Measurements from ENCODE around the gene AK1.

The AK1 gene

GRCh38 chr9:127907867-127908659 lies 30.6 kb upstream of the AK1 start:
- no peak for DNase-seq

- DNase-seq, result peak in 2 of 4 experiments; percentile 51 to 56
Measured at GRCh38 chr9:127905788-127906191, 28.3 kb upstream of the AK1 start.

GRCh38 chr9:127905004-127905728 lies 27.7 kb upstream of the AK1 start:
- peak in 2 of 4 experiments; percentile 31 to 32 for DNase-seq

- DNase-seq, result no peak
Measured at GRCh38 chr9:127904561-127905003, 27.1 kb upstream of the AK1 start.

GRCh38 chr9:127903557-127904475 lies 26.3 kb upstream of the AK1 start:
- DNase-seq, result peak in 2 of 4 experiments; percentile 33 to 50

GRCh38 chr9:127899128-127899943 lies 21.9 kb upstream of the AK1 start, which contains the start of gene ST6GALNAC6:
Gene ST6GALNAC6, minus strand, starts transcription at chr9:127899603. Its CDS starts 1,622 bp downstream, at chr9:127897981.
- peak in 2 of 4 experiments; percentile 40 to 65 for DNase-seq

GRCh38 chr9:127898433-127899127 lies 21.1 kb upstream of the AK1 start:
- no peak for DNase-seq

- peak in 1 of 4 experiments; percentile 17 for DNase-seq
Measured at GRCh38 chr9:127897193-127897692, 19.8 kb upstream of the AK1 start.

- no peak for DNase-seq
Measured at GRCh38 chr9:127896395-127897192, 19.1 kb upstream of the AK1 start.

GRCh38 chr9:127895811-127896210 lies 18.3 kb upstream of the AK1 start:
- no peak for DNase-seq

GRCh38 chr9:127893392-127893791 lies 15.9 kb upstream of the AK1 start:
- DNase-seq, result no peak

GRCh38 chr9:127892831-127893230 lies 15.4 kb upstream of the AK1 start:
- no peak for DNase-seq

- no peak for DNase-seq
Measured at GRCh38 chr9:127890053-127890452, 12.6 kb upstream of the AK1 start.

GRCh38 chr9:127887792-127888191 lies 10.3 kb upstream of the AK1 start:
- no peak for DNase-seq

GRCh38 chr9:127886401-127886972 lies 9.0 kb upstream of the AK1 start:
- no peak for DNase-seq

GRCh38 chr9:127885508-127886281 lies 8.2 kb upstream of the AK1 start:
- DNase-seq, result no peak

- DNase-seq, result no peak
Measured at GRCh38 chr9:127884976-127885490, 7.6 kb upstream of the AK1 start.

GRCh38 chr9:127884427-127884911 lies 7.0 kb upstream of the AK1 start:
- no peak for DNase-seq

- DNase-seq, result no peak
Measured at GRCh38 chr9:127883959-127884358, 6.5 kb upstream of the AK1 start.

All from activated naive CD4-positive, alpha-beta T cell (primary cell).